ENCODE measurements around the gene LDHAL6A.
"Not testable (repeated sequence)": the region's sequence is repeated elsewhere in the genome, so short reads cannot be mapped to it uniquely, and the experiment has no call there.

Gene LDHAL6A

DNA sequence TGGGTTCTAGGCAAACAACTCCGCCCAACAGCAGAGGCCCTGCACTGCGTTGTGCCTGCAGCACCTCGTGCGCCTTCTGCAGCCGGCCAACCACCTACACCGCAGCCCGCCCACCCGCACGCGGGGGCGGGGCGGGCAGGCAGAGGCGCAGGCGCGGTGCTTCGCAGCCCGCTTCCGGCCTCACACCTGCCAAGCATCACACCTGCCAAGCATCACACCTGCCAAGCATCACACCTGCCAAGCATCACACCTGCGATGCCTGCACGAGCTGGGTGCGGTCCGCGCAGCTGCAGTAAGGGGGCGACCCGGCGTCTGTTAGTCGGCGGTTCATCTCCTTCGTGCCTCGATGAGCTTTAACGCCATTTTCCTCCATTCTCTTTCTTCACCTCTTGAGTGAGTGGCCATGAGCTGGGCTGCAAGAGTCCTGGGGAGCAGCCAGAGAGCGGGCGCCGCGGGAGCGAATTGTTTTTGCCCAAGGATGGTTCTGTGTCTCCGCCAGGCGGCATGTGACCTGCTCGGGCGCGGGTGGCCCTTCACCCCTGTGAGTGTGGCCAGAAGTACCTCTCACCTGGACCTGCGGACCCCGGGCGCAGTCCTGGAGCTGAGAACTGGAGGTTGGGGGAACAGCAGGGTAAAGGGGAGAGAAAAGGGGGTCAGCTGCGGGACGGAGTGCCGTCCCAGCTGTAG, at the start of gene LDHAL6A:
TSS of gene LDHAL6A (plus strand) at position 171 of the 687 bp plus-strand sequence. CDS start 825 bp downstream, outside the sequence.
- DNase-seq (ENCODE audit: low read depth) = no peak

DNA sequence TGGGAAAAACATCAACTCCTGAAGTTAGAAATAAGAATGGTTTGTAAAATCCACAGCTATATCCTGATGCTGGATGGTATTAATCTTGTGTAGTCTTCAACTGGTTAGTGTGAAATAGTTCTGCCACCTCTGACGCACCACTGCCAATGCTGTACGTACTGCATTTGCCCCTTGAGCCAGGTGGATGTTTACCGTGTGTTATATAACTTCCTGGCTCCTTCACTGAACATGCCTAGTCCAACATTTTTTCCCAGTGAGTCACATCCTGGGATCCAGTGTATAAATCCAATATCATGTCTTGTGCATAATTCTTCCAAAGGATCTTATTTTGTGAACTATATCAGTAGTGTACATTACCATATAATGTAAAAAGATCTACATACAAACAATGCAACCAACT, 48.3 kb upstream of the LDHAL6A start:
- not testable (repeated sequence) for DNase-seq (ENCODE audit: low read depth)

DNA sequence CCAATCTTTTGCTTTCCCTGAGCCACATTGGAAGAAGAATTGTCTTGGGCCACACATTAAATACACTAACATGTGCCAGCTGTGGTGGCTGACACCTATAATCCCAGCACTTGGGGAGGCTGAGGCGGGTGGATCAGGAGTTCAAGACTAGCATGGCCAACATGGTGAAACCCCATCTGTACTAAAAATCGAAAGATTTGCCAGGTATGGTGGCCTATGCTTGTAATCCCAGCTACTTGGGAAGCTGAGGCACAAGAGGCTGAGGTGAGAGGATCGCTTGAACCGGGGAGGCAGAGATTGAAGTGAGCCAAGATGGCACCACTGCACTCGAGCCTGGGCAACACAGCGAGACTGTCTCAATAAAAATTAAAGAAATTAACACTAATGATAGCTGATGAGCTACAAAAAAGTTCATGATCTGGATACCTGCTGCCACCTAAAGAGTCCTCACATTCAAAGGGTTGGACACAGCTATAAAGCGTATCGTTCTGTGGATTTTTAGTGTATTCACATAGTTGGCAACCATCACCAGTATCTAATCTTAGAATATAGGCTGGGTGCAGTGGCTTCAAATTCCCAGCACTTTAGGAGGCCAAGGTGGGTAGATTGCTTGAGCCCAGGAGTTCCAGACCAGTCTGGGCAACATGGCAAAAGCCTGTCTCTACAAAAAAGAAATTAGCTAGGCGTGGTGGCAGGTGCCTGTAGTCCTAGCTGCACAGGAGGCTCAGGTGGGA, 46.9 kb upstream of the LDHAL6A start:
- DNase-seq (ENCODE audit: low read depth) = no peak

DNA sequence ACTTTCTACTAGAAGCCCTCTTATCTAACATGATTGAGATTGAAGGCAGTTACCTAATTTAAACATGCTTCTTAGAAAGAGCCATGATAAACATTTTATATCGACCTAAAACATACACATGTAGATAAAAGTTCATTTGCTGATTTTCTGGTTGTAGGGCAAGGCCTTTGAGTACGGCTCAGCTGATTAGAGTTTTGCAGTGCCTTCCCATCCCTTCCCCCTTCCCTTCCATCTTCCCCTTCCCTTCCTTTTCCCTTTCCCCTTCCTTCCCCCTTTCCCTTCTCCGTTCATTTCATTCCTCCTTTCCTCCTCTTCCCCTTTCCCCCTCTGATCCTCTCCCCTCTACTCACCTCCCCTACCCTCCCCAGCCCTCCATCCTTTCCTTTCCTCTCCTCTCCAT, 39.2 kb upstream of the LDHAL6A start:
- DNase-seq (ENCODE audit: low read depth) = no peak

DNA sequence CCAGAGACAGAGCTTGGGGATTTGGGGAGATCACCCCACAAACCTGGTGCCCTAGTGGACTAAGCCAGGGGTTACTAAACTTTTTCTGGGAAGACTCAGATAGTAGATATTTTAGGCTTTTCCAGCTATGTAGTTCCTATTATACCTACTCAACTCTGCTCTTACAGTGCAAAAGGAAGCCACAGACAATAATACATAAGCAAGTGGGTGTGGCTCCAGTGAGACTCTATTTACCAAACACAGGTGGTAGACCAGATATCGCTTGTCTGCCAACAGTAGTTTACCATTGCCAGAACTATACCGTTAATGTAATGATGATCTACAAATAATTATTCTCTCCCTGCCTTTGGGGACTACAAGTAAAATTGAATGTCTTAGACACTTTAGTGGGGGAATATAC, 36.6 kb upstream of the LDHAL6A start:
- no peak for DNase-seq (ENCODE audit: low read depth)

DNA sequence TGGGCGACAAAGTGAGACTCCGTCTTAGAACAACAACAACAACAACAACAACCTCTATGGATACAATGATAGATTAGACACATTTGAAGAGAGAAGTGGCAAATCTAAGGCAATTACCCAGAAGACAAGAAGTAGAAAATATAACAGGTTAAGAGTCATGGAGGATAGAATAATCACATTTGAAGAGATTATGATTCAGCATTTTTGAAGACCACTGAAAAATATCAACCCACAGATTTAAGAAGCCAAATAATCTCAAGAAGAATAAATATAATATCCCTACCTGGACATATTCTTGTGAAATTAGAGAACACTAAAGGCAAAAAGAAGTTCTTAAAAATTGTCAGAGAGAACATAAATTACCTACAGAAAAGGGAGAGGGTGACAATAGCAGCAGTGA, 35.6 kb upstream of the LDHAL6A start:
- DNase-seq (ENCODE audit: low read depth) = no peak

DNA sequence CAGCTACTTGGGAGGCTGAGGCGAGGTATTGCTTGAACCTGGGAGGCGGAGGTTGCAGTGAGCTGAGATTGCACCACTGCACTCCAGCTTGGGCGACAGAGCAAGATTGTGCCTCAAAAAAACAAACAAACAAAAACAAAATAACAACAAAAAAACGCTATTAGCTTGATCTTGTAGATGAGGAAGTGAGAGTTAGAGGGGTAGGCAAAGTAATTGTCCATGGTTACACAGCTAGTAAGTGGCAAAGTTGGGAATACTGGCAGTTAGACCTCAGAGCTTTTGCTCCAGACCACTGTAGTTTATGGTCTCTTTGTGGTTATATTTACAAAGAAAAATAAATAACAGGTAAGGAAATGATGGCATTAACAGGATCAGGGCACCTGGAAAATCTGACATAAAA, 28.4 kb upstream of the LDHAL6A start:
- DNase-seq (ENCODE audit: low read depth) = no peak

DNA sequence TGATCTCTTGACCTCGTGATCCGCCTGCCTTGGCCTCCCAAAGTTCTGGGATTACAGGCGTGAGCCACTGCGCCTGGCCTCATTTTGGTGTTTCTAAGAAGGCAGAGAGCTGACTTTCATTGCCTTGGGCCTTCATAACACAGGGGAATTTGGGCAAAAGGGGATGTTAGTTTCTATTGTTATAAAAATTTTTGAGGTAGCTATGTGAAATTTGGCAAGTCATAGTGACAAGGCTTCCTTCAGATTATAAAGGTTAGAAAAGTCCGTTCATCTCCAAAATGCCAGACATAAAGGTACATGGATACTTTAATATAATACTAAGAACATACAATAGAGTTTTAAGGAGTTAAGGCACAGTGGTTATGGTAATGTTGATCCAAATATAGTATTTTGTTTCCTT, 26.3 kb upstream of the LDHAL6A start:
- DNase-seq (ENCODE audit: low read depth) = no peak

DNA sequence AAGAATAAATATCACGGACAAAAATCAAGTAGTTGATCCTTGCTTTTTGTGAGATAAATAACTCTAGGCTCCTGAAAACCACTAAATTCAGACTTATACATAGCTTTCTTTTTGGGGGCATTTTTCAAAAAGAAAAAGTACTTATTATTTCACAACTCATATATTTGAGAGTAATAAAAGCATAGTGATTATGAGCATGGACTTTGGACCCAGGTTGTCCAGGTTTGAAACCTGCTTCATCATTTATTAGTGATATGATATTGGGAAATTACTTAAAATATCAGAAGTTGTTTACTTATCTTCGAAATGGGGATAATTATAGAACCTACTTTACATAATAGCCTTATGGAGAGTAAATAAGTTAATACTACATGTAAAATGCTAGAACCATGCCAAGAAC, 17.0 kb upstream of the LDHAL6A start:
- DNase-seq (ENCODE audit: low read depth) = no peak

DNA sequence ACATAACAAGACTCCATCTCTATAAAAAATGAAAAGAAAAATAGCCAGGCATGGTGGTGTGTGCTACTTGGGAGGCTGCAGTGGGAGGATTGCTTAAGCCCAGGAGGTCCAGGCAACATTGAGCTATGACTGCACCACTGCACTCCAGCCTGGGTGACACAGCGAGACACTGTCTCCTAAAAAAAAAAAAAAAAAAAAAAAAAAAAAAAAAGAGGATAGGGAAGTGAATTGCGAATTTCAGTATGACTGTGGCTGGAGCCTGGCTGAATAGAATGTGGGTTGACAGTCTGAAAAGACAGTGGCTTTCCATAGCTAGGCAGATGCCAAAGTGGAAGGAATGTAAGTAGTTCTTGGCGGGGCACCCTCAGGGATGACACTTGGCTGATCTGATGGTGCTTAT, 6.4 kb upstream of the LDHAL6A start:
- DNase-seq (ENCODE audit: low read depth) = no peak

DNA sequence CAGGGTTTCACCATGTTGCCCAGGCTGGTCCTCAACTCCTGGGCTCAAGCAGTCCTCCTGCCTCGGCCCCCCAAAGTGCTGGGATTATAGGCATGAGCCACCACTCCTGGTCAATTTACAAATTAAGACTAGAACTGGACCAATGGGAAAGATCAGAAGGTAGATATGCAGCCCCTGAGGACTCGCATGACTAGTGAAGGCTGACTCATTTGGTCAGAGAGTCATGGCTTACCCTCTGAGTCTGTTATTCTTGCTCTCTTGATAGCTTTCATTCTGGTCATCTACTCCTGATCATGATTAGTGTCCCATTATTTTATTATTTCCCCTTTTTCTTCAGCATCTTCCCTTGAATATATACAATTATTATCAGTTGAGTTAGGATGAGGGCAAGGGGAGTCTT, 2.7 kb upstream of the LDHAL6A start:
- DNase-seq (ENCODE audit: low read depth) = no peak

DNA sequence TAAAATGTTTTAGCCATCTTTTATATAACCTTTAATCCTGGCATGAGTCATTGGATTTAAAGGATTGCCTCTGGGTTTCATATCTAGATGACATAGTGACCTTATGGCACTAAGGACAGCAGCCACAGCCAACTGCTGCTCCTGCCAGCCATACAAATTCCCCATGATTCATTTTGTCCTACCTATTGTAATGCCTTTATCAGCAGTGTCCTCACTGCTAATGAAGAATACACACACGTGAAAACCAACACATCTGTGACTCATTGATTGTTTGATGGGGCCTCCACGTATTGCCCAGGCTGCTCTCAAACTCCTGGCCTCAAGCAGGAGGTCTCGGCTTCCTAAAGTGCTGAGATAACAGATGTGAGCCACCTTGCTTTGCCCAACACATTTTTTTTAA, 1.8 kb downstream of the LDHAL6A start:
- DNase-seq (ENCODE audit: low read depth) = no peak

DNA sequence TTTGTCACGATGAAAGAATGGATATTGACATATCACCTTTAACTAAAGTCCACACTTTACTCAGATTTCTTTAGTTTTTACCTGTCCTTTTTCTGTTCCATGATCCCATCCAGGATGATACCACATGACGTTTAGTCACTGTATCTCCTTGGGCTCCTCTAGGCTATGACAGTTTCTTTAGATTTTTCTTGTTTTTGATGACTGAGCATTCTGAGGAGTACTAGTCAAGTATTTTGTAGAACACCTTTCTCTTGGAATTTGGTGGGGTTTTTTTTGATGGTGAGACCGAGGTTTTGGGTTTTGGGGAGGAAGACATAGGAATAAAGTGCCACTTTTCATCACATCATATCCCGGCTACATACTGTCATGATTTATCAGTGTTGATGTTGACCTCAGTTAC, 4.0 kb downstream of the LDHAL6A start:
- no peak for DNase-seq (ENCODE audit: low read depth)

DNA sequence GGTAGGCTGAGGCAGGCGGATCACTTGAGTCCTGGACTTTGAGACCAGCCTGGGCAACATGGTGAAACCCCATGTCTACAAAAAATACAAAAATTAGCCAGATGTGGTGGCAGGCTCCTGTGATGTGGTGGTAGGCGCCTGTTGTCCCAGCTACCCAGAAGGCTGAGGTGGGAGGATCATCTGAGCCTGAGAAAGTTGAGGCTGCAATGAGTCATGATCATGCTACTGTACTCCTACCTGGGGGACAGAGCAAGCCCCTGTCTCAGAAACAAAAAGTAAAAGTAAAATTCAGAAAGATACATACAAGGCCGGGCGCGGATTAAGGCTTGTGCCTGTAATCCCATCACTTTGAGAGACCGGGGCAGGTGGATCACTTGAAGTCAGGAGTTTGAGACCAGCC, 6.3 kb downstream of the LDHAL6A start:
- DNase-seq (ENCODE audit: low read depth) = no peak

DNA sequence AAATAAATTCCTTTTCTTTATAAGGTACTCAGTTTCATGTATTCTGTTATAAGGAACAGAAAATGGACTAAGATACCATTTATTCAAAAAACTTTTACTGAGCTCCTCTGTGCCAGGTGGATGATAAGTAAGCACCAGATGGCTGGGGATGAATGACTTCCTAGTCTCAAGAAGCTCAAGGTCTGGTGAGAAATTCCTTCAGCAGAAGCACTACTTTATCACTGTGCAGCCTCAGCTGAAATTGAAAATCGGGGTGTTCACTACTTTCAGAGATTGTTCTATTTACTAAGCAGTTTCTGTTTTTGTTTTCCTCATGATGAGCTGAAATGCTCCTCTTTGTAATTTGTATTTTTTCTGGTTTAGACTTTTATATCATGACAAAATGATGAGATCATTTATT, 7.8 kb downstream of the LDHAL6A start:
- DNase-seq (ENCODE audit: low read depth) = no peak

DNA sequence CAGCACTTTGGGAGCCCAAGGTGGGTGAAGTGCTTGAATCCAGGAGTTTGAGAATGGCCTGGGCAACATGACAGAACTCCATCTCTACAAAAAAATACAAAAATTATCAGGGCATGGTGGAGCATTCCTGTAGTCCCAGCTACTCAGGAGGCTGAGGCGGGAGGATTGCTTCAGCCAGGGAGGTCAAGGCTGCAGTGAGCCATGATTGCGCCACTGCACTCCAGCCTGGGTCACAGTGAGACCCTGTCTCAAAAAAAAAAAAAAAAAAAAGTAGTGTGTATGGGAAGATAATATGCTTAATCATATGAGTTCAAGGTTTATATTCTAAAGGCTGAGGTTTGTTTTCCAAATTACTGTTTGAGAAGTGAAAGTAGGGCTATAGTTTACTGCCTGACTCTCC, 10.7 kb downstream of the LDHAL6A start:
- DNase-seq (ENCODE audit: low read depth) = no peak

DNA sequence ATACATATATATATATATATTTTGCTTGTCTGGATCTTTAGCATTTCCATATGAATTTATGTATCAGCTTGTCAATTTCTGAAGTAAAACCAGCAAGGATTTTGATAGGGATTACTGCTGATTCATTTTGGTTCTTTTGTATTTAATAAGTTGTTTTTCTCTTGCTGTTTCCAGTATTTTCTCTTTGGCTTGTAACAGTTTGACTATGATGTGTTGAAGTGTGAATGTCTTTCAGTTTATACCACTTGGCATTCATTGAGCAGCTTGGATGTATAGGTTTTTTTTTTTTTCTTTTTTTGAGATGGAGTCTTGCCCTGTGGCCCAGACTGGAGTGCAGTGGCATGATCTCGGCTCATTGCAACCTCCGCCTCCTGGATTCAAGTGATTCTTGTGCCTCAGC, 12.4 kb downstream of the LDHAL6A start:
- DNase-seq (ENCODE audit: low read depth) = no peak

DNA sequence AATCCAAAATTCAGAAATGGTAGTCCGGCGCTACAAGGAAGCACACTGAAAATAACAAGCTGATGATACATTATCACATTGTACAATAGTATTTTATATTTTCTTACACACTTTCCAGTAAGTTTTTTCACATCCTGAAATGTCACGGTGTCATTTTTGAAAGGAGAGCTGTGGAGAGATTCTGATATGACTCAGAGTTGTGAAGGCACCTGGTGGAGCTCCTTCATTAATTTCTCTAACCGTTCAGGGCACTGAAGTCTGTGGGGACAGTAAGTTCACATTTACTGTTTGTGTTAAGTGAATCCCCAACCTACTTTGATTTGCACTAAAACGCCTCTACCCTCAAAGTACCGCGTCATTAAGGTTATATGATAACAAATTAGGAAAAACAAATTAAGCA, 13.3 kb downstream of the LDHAL6A start:
- no peak for DNase-seq (ENCODE audit: low read depth)

DNA sequence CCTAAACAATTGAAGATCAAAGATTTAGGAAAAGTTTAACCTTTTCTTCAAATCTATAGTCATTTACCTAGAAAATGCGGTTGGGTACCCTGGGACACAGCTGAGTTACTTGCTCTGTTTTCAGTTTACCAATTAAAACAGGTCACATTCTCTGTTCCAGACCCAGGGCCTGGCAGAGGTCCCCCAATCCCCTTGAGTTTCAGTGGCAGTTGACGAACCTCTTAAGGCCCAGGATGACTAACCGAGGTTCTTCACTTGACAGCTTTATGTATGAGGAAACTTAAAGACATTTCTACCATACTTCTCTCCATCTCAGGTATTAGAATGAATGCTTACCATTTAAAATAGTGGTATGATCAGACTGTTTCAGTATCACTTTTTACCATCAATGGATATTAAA, 16.3 kb downstream of the LDHAL6A start:
- DNase-seq (ENCODE audit: low read depth) = no peak

DNA sequence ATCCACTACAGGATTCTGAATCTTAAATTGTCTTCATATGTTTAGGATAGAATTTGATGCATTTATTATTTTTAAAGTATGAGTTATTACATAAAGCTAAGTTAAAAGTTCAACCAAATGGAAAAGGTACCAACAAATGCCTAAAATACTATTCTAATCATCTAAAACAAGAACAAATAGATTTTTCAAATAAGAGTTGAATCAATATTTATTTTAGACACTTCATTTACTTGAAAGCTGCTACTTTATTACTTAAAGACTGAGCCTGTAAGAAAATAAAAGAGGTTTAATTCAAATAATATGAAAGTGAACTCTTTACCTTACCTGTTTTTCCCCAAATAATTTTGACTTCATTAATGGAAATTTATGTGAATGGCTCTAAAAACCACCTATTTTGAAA, 16.9 kb downstream of the LDHAL6A start:
- DNase-seq (ENCODE audit: low read depth) = no peak

DNA sequence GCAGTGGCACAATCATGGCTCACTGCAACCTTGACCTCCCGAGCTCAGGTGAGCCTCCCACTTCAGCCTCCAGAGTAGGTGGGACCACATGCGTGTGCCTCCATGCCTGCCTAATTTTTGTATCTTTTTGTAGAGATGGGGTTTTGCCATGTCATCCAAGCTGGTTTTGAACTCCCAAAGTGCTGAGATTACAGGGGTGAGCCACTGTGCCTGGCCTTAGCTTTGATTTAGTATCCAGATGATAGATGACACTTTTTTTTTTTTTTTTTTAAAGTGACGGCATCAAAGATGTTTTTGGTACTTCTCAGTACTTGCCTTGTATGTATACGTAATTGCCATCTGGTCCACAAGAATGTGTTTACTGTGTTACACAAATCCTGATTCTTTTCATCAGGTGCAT, 23.4 kb downstream of the LDHAL6A start:
- no peak for DNase-seq (ENCODE audit: low read depth)

DNA sequence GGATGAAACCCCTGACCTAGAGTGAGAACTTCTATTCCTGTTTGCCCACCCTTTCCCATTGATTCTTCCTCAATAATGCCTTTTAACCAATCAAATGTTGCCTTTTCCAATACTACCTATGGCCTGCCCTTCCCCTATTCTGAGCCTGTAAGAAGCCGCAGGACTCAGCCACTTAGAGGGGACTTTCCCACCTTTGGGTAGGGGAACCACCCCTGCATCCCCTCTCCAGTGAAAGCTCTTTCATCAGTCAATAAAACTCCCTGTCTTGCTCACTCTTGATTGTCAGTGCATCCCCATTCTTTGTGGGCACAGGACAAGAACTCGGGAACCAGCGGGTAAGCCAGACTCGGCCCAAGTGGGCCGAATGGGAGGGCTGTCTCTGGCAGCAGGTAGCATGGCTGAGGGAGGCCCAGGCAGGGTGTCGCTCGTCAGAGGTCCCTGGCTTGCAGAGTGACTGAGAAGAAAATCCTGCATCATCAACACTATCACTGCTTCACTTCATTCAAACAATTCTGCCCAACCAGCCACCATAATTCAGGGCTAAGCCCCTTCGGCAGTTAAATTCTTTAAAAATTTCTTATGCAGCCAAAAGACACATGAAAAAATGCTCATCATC, 30.4 kb downstream of the LDHAL6A start:
- DNase-seq (ENCODE audit: low read depth) = no peak

DNA sequence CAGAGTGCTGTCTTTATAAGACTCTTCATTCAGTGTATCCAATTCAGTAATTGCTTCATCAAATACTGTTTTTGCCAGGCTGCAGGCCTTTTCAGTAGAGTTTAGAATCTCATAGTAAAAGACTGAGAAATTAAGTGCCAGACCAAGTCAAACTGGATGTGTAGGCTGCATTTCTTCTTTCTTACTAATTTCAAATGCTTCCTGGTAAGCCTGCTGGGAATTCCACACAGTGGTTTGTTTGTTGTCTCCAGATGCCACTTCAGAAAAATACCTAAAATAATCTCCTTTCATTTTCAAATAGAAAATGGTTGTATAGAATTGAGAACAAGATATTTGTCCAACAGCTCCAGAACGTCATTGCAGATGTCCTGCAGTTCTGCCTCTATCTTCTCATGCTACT, 34.7 kb downstream of the LDHAL6A start:
- no peak for DNase-seq (ENCODE audit: low read depth)

All from stimulated activated CD8-positive, alpha-beta memory T cell treated with anti-CD3 and anti-CD28 coated beads, Interleukin-15, amount 100 ng/mL, for 1 hour (primary cell).